KG1 (cell line): ENCODE measurements around the gene GPC3.

Experiments used
- DNase-seq: peaks from one replicate; lab custom pipeline; 2025; lab: John Stamatoyannopoulos, UW

Gene GPC3

GRCh38 chrX:133968109-133968508, 17.3 kb downstream of the GPC3 start:
- no peak for DNase-seq

GRCh38 chrX:133966199-133966598, 19.2 kb downstream of the GPC3 start:
- DNase-seq, result no peak

DNA sequence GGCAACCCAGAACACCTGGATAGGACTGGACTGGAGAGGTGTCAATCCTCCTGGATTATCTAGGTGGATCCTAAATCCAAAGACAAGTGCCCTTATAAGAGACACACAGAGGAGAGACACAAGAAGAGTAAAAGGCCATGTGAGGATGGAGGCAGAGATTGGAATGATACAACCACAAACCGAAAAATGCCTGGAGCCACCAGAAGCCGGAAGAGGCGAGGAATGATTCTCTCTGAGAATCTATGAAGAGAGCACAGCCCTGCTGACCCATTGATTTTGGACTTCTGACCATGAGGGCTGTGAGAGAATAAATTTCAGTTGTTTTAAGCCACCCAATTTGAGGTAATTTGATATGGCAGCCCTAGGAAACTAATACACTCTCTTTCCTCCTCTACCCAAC, 20.1 kb downstream of the GPC3 start:
- DNase-seq, result no peak

- no peak for DNase-seq
Observed at GRCh38 chrX:133961046-133961445, 24.3 kb downstream of the GPC3 start.

DNA sequence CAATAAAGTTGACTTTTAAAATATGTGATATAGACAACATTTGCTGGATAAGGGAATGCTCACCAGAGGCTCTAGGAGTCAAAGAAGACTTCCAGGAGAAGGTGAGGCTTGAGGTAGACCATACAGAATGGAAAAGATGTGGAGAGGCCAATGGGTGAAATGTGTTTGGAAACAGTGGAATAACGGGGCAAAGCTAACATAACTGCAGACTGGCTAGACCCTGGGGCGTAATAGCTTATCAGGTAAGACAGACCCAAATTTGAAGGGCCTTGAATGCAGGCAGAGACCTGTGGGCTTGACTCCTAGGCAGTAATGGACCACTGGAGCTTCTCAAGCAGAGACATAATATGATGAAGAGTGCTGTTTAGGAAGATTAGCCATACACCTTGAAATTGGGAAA, 25.4 kb downstream of the GPC3 start:
- no peak for DNase-seq

- no peak for DNase-seq
Observed at GRCh38 chrX:133958997-133959688, 26.3 kb downstream of the GPC3 start.

DNA sequence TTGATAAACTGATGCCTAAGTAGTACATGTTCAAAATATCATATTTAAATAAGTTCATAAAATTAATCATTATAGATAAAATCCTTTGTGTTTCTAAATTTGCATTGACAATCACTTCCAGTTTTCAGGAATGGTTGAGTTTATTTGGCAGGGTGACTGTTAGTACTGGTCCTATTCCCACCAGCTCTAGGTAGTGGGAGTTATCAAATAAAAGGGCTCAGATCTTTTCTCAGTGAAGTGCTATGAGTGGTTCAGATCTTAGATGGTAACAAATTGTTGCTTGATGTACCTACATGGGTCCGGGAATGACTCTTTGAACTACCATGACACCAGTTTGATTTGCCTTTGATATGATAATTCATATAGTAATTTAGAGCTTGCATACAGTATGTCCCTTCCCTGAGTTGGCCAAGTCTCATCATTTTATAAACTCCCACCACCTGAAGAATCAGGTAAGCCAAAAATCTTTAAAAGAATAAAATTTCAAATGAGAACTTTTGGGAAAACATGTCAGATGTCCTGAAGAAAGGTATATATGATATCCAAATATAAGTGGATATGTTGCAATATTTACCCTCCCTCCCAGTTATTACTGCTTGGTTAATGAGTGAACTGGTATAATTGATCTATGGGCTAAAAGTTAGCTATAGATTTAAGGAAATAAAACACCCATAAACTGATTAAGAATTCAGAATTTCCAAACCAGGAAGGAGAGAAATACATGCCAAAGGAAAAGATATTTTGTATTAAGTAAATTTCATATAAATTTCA, 28.6 kb downstream of the GPC3 start:
- no peak for DNase-seq

DNA sequence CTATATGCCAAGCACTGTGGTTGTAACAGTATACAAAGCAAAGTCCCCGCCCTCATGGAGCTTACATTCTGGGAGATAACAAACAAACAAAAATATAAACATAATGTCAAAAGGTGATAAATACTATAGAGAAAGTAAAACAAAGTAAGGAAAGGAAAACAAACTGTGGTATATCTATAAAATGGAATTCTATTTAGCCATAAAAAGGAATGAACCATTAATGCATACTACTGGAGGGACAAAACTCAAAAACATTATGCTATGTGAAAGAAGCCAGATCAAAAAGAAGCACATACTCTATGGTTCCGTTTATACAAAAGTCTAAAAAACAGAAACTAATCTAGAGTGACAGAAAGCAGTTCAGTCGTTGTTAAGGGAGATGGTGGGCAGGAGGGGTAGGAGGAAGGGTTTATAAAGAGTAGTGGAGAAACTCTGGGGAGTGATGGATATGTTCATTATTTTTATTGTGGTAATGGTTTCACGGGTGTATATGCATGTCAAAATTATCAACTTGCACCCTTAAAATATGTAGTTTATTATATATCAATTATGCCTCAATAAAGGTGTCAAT, 31.5 kb downstream of the GPC3 start:
- DNase-seq, result no peak

GRCh38 chrX:133953078-133953477, 32.3 kb downstream of the GPC3 start:
- no peak for DNase-seq

DNA sequence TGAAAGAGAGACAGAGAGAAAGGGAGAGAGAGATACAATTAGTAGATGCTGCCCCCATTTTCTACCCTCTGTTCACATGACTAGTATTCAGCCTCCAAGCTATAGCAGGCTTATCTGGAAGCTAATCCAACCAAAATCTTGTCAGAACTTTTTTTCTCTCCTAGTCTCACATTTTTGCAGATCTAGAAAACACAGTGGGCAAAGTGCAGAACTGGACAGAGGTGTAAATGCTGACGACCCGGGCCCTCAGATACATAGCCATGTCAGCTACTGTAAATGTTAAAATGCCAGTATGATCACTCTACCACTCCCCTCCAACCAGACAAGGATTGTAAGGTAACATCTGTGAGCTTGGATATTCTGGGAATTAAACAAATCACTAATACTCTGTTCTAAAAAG, 34.3 kb downstream of the GPC3 start:
- no peak for DNase-seq

DNA sequence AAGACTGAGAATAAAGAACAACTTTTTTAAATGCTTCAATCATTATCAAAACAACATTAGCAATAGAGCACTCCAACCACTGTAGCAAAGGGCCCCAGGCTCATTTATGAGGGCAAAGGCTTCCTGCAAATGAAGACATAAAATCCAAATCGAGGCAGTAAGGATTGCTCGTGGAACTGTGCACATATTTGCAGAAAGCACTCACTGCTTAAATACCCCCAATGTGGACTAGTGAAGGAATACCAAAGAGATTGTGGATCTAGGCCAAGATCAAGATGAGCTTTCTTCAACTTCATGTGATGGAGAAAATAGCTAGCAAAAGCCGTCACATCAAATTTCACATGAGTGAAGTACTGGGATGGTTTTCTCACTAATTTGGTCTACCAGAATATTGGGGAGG, 35.2 kb downstream of the GPC3 start:
- no peak for DNase-seq

DNA sequence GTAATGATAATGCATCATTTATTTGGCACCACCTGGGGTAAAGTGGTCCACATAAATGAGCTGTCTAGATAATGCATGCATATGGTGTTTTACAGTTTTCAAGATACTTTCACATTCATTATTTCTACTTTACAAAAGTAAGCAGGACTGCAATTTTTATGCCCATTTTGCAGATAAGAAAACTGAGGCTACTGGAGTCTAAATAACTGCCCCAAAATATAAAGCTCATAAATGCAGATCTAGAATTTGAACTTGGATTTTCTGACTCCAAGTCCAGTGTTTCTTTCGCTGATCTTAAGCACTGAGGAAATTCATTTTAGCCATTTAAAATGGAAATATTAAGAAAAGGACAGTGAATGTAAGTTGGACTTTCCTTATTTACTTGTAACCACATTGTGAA, 36.5 kb downstream of the GPC3 start:
- DNase-seq, result no peak

DNA sequence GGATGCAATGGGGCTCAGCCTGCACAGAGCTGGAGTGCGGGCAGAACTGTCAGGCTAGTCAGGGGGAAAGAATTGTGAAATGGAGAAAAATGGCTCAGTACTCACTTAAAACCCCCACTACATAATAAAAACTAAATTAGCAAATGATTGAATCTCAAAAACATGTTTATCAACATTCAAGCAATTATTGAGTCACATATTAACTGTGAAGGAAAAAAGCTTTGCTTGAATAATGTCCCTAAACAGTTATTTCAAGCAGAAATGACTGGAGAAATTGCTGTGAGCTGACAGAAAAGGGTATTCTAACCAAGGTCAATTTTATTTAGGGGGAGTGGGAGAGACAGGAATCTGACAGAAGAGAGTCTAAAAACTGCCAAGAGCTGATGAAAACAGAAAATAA, 37.4 kb downstream of the GPC3 start:
- DNase-seq, result no peak

DNA sequence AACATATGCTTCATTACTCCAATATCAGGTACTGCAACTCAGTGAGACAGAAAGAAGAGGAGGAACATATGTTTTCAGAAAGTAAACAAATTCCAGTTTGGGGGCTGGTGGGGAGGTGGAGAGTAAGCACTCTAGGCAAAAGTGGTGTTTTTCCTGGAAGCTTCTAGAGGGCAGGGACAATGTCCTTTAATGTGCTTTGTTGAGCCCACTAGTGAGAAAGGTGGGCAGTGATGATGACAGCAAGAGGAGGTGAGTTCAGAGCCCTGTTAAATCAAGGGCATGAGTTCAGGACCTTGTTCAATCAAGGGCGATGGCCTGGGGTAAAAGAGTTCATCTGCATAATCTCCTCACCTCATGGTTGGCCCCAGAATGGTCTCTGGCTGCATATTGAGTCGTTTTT, 38.4 kb downstream of the GPC3 start:
- no peak for DNase-seq

DNA sequence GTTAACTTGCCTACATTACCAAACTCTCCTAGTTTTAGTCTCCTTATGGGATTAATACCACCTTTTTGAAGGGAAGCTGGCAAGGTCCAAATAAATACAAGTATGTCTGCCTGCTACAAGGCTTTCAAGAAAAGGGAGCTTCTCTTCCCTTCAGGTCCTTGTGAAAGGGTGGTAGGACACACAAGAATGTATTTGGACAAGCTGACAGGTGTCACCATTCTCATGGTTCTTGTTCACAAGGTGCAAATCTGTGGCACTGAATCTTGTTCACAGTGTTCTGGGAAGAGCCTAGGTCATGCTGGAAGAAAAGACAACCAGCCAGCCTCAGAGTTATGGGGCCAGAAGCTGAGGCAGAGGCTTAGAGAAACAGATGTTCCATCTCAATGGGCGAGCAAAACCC, 41.9 kb downstream of the GPC3 start:
- no peak for DNase-seq

GRCh38 chrX:133939655-133940302, 45.6 kb downstream of the GPC3 start:
- DNase-seq, result no peak

DNA sequence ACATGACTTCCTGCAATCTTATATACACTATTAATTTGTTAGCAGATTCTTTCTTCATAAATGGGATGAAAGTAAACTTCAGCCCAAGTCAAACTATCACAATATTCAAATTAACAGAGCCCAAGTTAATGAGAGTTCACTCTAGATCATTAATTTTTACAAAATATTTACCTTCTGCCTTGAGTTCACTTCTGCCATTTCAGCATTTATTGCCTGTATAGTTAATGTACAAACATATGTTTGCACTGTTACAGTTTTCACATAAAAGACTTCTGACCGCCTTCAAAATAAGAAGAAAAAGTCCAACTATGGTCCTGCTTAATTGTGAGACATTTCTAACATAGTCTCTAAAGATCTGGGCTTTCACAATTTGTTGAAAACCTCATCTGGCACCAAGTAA, 46.9 kb downstream of the GPC3 start:
- no peak for DNase-seq

- no peak for DNase-seq
Observed at GRCh38 chrX:133937022-133937421, 48.4 kb downstream of the GPC3 start.

GRCh38 chrX:133935076-133935475, 50.3 kb downstream of the GPC3 start:
- no peak for DNase-seq

DNA sequence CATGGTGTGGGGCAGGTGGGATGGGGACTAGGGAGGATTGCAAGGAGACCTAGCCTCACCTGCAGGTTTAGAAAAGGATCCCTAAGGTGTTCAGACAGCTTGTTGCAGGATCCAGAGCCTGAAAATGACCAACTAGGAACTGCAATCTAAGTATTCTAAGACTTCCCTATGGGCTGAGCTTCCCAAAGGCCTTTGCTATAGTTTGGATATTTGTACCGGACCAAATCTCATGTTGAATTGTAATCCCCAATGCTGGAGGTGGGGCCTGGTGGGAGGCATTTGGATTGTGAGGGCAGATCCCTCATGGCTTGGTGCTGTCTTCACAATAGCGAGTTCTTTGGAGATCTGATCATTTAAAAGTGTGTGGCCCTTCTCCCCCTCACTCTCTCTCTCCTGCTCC, 52.1 kb downstream of the GPC3 start:
- DNase-seq, result no peak

- DNase-seq, result no peak
Observed at GRCh38 chrX:133929836-133930464, 55.4 kb downstream of the GPC3 start.

DNA sequence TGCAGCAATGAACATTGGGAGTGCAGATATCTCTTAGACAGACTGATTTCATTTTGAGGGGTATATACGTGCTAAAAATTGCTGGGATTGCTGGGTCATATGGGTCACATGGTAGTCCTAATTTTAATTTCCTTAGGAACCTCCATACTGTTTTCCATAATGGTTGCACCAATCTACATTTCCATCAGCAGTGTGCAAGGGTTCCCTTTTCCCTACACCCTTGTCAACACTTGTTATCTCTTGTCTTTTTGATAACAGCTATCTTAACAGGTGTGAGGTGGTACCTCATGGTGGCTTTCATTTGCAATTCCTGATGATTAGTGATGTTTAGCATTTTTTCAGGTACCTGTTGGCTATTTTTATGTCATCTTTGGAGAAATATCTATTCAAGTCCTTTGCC, 57.0 kb downstream of the GPC3 start:
- DNase-seq, result no peak

DNA sequence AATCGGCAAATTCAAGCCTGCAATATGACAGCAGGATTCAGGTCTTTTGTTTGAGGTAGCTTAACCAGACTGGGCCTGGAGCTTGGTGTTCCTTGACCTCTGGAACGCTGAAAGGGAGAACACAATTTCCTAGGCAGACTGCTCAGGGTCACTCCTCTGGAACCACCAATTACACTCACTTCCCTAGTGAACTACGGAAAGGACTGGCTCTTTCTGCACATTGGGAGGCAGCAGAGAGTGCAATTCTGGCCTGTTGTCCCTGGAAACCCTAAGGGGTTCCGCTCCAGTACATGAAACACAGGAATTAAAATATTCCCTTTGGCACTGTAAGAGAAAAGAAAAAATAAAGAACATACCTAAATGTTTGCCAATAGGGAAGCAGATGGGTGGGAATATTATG, 58.6 kb downstream of the GPC3 start:
- no peak for DNase-seq
